Activated T-helper 1 cell treated with anti-CD3 and anti-CD28 coated beads, Interleukin-12 subunit alpha, Interleukin-12 subunit beta, Interleukin-2, Interleukin-4 antibody, amounts not matched to agents 30 ng/mL and 10 ng/mL and 1 ng/mL, durations not matched to agents 14 hours and 24 hours and 36 hours (primary cell): ENCODE data around the gene PCBP4. TPM values are rescaled to one million over a fixed set of nuclear protein-coding genes. Genes with fewer than 3 reads are reported as not detected.

Experiments used
- DNase-seq: peaks from one replicate; pipeline ENCODE4 v3.0.0; 2021; ENCODE audit warnings: low spot score
- H3K27ac Mint-ChIP-seq: one replicate; pipeline ENCODE4 v1.8.0; 2021; ENCODE audit warnings: mild to moderate bottlenecking, mixed read lengths
- H3K27me3 Mint-ChIP-seq: one replicate; pipeline ENCODE4 v1.8.0; 2022; ENCODE audit warnings: mild to moderate bottlenecking, moderate library complexity, mixed read lengths; ENCODE audit not compliant: insufficient read depth
- H3K36me3 Mint-ChIP-seq: one replicate; pipeline ENCODE4 v1.8.0; 2021; ENCODE audit warnings: low read depth, mixed read lengths
- H3K4me1 Mint-ChIP-seq: one replicate; pipeline ENCODE4 v1.8.0; 2021; ENCODE audit warnings: low read depth, mixed read lengths
- H3K4me3 Mint-ChIP-seq: one replicate; pipeline ENCODE4 v1.8.0; 2021; ENCODE audit warnings: mild to moderate bottlenecking, moderate library complexity, mixed read lengths
- H3K9me3 Mint-ChIP-seq: one replicate; pipeline ENCODE4 v1.8.0; 2021; ENCODE audit warnings: mixed read lengths
- intact Hi-C: fragments of 100-400 bp; cut with micrococcal nuclease; formaldehyde crosslinking; loops from one replicate; pipeline ENCODE4 v1.15.1; 2024
- total RNA-seq: library from RNA; stranded (reverse); gene quantifications from 2 replicates; pipeline ENCODE4 v1.2.3, GENCODE V29; 2022

PCBP4 gene
- total RNA-seq = 14.8 and 18.0 TPM in 2 replicates

DNA sequence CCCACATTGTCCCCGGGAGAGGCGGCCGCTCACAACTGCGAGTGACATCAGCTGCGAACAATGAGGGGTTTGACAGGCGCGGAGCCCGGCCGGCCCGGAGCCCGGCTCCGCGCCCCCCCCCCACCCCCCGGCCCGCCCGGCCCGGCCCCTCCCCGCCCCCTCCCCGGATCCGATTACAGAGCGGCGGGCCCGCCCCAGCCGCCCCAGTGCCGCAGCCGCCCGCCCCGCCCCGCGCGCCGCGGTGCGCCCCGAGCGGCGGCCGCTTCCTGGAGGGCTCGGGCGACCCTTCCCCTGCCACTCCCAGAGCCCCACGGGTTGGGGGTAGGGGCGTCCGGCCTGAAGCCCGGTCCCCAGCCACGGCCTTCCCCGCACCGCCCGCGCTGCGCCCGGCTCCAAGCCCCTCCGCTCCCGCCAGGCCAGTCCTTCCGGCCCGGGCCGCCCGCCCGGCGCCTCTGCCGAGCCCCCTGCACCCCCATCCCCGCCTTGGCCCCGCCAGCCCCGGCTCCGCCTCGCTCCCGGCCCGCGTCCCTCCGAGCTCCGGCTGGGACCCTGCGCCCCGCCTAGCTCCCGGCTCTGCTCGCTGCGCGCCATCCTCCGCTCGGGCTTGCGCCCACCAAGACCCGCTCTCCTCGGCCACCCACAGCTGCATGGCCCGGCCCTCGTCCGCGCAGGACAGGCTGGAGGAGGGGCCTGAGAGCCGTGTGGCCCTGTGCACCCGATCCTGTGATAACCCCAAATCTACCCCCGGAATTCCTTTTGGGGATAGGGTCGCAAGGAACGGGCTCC lies at the start of gene PCBP4:
Gene PCBP4 (minus strand): TSS at position 71 of the 786 bp plus-strand sequence. CDS start 6,214 bp downstream, outside the sequence.
- peak; percentile 39 for DNase-seq
- H3K27ac Mint-ChIP-seq = peak within 1 kb of the TSS; percentile 81
- intact Hi-C loops = loop anchor here (1.0 kb wide), 1 partner anchor 25 kb away; the partner anchor contains the start of gene PARP3
- peak within 1 kb of the TSS; percentile 87 for H3K4me3 Mint-ChIP-seq
- peaks cover 4% of the 10 kb centered on the region for H3K27me3 Mint-ChIP-seq
- H3K9me3 Mint-ChIP-seq = no peaks in the 10 kb centered on the region
- H3K4me1 Mint-ChIP-seq = peaks cover 6% of the 10 kb centered on the region
- peaks cover 7% of the 10 kb centered on the region for H3K36me3 Mint-ChIP-seq

DNA sequence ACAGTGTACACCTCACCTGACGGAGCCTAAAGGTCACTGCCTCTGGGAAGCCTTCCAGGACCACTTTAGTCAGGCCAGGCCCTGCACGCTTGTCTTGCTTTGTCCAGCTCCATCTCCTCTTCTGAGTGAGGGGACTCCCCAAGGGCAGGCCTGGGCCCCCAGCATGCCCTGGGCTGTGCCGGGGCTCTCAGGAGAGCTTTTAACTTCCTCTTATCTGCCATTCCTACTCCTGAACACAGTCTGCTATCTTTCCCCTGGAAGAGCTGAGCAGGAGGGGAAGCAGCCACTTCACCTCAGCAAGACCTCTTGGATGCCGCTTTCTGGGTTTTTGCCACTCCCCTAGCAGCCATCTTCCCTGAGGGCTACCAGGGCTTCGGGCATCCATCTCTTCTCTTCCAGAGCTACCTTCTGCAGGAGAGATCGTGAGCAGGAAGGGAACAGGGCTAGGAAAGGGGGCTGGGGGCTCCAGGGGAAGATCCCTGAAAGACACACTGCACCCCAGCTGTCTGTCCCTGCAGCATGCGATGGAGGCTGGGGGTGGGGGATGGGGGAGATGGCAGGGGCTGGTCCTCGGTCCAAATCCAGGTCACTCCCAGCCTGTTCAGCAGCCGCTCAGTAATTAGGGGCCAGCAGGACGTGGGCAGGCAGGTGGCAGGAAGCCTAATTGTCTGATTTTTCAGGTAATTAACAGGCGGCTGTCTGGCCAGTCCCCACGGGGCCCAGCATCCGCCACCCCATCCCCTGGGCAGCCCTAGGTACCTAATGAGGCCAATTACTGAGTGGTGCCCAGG lies 48.4 kb upstream of the PCBP4 start:
- no peak overlapping the region for H3K4me3 Mint-ChIP-seq
- H3K9me3 Mint-ChIP-seq = no peaks in the 10 kb centered on the region
- no peaks in the 10 kb centered on the region for H3K36me3 Mint-ChIP-seq
- no peak overlapping the region for H3K27ac Mint-ChIP-seq
- intact Hi-C loops = no loop called here
- DNase-seq = no peak
- H3K4me1 Mint-ChIP-seq = no peaks in the 10 kb centered on the region
- H3K27me3 Mint-ChIP-seq = peaks cover 3% of the 10 kb centered on the region

DNA sequence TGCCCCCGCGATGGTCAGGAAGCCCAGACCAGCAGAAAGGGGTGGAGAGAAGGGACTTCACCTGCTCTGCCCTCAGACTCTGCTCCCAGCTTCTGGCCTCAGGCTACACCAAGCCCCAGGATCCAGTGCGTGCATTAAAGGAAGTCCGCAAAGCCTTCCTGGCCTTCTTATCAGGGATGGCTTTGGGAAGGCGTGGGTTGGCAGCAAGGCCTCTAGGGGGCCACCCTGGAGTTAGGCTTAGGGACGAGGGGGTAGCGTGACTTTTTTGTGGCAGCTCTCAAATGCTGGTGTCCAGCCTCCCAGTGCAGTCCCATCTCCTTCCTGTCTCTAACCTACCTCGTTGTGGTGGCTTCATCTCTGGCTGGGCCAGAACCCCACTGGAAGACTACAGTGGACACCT lies 47.4 kb upstream of the PCBP4 start:
- Mint-ChIP-seq H3K4me1 (no peaks in the 10 kb centered on the region), H3K27me3 (peaks cover 3% of the 10 kb centered on the region), H3K27ac (no peak overlapping the region), H3K4me3 (no peak overlapping the region), H3K36me3 (no peaks in the 10 kb centered on the region), H3K9me3 (no peaks in the 10 kb centered on the region)
- DNase-seq = no peak
- intact Hi-C loops = no loop called here

DNA sequence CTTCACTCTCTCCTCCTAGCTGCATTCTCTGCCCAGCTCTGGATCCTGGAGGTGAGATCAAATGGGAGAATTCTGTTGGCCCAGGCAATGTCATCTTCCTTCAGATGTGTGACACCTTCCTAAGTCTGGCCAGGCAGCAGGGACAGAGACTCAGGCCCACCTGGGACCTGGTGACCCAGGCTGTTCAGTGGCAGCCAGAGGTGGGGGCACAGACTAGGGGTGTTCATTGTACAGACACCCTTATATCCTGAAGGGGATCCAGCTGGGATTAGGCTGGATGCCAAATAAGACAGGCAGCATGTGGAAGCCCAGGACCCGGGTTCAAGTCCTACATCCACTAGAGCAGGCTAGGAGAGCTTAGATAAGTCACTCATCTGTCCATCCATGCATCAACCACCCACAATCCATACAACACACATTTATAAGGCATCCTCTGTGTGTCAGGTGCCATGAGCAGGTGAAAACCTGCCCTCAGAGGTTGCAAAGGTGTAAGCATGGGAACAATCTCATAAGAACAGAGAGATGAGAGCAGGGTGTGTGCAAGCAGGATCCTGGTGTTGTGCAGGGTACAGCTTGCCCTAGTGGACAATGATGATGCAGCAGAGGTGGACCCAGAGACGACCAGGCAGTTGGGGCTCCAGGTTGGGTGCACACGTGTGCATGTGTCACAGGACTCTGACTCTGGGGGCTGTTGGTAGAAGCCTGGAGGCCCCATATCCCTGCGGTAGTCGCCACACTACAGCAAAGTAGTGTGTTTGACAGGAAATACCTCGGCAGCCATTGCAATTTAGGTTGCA lies 46.7 kb upstream of the PCBP4 start:
- intact Hi-C loops = no loop called here
- Mint-ChIP-seq H3K9me3 (no peaks in the 10 kb centered on the region), H3K4me1 (no peaks in the 10 kb centered on the region), H3K36me3 (no peaks in the 10 kb centered on the region), H3K27ac (no peak overlapping the region), H3K4me3 (no peak overlapping the region), H3K27me3 (peaks cover 3% of the 10 kb centered on the region)
- DNase-seq = no peak

DNA sequence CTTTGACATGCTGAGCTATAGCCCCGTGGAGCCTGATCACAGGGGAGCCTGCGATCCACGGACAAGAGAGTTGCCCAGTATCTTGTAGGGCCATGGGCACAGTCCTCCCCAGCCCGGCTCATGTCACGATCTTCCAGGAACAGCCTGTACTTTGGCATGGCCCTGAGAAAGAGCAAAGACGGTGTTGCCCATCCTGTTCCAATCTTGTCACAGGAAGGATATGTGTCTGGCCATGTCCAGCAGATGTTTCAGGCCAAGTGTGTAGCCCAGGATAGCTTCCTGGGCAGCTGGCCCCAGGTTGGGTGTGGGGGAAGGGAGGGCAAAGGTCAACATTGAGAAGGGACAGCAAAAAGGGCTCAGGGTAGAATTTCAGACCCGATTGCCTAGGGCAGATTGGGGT lies 45.4 kb upstream of the PCBP4 start:
- no peak overlapping the region for H3K4me3 Mint-ChIP-seq
- H3K27me3 Mint-ChIP-seq = peaks cover 3% of the 10 kb centered on the region
- no peak for DNase-seq
- H3K27ac Mint-ChIP-seq = no peak overlapping the region
- intact Hi-C loops = no loop called here
- H3K36me3 Mint-ChIP-seq = no peaks in the 10 kb centered on the region
- H3K4me1 Mint-ChIP-seq = no peaks in the 10 kb centered on the region
- no peaks in the 10 kb centered on the region for H3K9me3 Mint-ChIP-seq

DNA sequence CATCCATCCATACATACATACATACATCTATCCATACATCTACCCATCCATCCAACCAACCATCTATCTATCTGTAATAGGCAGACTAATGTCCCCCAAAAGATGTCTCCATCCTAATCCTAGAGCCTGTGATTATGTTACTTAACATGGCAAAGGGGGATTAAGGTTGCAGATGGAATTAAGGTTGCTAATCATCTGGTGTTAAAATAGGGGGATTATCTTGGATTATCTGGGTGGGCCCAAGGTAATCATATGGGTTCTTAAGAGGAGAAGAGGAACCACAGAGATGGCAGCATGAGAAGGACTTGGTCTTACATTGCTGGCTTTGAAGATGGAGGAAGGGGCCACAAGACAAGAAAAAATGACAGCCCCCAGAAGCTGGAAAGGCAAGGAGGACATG lies 43.2 kb upstream of the PCBP4 start:
- no peaks in the 10 kb centered on the region for H3K36me3 Mint-ChIP-seq
- DNase-seq = no peak
- H3K4me1 Mint-ChIP-seq = no peaks in the 10 kb centered on the region
- H3K4me3 Mint-ChIP-seq = no peak overlapping the region
- intact Hi-C loops = no loop called here
- H3K9me3 Mint-ChIP-seq = no peaks in the 10 kb centered on the region
- H3K27me3 Mint-ChIP-seq = no peaks in the 10 kb centered on the region
- no peak overlapping the region for H3K27ac Mint-ChIP-seq

DNA sequence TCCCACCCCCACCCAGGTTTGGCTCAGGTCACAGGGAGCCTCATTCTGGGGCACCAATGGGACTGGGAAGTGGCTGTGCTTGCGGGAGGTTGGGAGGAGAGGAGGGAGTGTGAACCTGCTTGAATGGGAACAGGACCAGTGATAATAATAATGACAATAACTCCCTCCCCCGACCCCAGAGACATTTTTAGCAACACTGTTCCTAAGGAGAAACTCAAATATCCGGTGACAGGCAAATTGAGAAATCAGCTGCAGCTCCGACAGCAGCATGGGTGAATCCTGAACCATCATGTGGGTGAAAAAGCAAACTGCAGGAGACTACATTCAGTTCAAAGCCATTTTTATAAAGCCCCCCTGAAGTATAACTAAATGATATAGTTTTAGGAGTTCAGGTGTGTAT lies 40.0 kb upstream of the PCBP4 start:
- no peak for DNase-seq
- no peaks in the 10 kb centered on the region for H3K4me1 Mint-ChIP-seq
- intact Hi-C loops = no loop called here
- no peaks in the 10 kb centered on the region for H3K36me3 Mint-ChIP-seq
- no peak overlapping the region for H3K4me3 Mint-ChIP-seq
- H3K27ac Mint-ChIP-seq = no peak overlapping the region
- H3K27me3 Mint-ChIP-seq = no peaks in the 10 kb centered on the region
- no peaks in the 10 kb centered on the region for H3K9me3 Mint-ChIP-seq

DNA sequence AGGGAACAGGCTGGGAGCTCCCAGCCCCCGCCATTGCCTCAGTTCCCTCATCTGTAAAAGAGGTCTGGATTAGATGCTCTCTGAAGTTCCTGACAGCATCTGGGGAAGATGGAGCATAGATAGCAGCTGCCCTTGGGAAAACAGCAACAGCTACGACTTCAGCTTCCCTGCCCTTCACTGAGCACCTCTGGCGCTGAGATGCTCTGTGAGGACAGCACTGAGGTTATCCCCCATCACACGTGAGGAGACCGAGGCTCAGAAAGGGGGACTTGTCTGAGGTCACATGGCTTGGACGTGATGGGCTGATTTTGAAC lies 39.5 kb upstream of the PCBP4 start:
- Mint-ChIP-seq H3K9me3 (no peaks in the 10 kb centered on the region), H3K4me1 (peaks cover 3% of the 10 kb centered on the region), H3K27ac (no peak overlapping the region), H3K27me3 (peaks cover under 1% of the 10 kb centered on the region), H3K36me3 (no peaks in the 10 kb centered on the region), H3K4me3 (no peak overlapping the region)
- intact Hi-C loops = no loop called here
- no peak for DNase-seq

DNA sequence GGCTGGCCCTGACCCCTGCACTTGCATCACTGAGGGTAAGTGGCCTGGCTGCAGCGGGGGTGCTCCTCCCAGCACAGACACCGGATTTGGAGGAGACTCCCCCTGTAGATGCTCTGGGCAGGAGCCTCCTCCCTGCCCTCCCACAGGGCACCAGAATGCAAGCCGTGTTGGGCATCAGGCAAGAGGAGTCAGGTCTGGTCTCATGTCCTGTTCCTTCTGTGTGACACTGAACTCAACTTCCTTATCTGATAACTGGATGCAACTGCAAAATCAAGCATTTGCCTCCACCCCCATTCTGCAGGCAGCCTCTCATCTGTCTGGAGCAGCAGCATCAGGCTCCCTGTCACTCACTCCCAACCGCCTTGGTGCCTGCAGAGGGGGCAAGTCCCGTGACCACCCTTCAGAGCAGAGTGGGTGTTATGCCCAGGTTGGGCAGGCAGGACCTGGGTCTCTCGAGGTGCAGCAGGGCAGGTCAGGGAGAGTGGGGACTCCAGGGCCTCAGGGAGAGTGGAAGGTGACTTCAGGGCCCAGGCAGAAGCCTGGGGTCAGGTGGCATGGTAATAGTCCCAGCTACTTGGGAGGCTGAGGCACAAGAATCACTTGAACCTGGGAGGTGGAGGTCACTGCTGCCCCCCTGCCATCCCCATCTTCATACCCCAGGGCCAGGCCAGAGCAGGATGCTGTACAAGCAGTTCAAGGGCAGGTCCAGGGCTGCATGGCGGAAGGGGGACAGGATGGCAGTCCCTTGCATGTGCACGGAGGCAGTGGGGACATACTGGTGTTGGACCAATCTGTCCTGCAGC lies 39.0 kb upstream of the PCBP4 start:
- no peak overlapping the region for H3K4me3 Mint-ChIP-seq
- intact Hi-C loops = no loop called here

DNA sequence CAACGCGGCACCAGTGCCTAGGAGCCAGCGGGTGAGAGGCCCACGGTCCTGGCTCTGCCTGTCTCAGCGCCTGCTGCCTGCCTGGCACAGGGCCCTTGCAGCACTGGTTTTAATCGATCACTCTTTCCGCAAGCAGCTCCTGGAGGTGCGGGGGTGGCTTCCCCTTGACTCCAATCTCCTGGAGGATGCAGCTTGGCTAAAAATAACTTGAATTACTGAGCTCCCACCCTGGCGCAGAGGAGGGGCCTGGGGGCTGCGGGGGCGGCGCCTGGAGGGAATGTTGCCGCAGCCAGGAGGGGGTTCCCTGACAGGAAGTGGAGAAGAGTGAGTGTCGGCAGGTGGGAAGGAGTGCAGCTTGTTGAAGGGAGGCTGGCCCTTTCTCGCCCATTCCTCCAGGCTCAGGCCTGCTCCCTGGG lies 38.3 kb upstream of the PCBP4 start:
- Mint-ChIP-seq H3K4me1 (peaks cover 7% of the 10 kb centered on the region), H3K9me3 (no peaks in the 10 kb centered on the region), H3K4me3 (no peak overlapping the region), H3K36me3 (no peaks in the 10 kb centered on the region), H3K27me3 (peaks cover 4% of the 10 kb centered on the region), H3K27ac (no peak overlapping the region)
- no peak for DNase-seq
- intact Hi-C loops = no loop called here

More for the DNA sequence above, 39.0 kb upstream of the PCBP4 start:
- Mint-ChIP-seq H3K4me1 (peaks cover 7% of the 10 kb centered on the region), H3K27me3 (peaks cover 4% of the 10 kb centered on the region), H3K36me3 (no peaks in the 10 kb centered on the region), H3K9me3 (no peaks in the 10 kb centered on the region), H3K27ac (no peak overlapping the region)
- DNase-seq = no peak

DNA sequence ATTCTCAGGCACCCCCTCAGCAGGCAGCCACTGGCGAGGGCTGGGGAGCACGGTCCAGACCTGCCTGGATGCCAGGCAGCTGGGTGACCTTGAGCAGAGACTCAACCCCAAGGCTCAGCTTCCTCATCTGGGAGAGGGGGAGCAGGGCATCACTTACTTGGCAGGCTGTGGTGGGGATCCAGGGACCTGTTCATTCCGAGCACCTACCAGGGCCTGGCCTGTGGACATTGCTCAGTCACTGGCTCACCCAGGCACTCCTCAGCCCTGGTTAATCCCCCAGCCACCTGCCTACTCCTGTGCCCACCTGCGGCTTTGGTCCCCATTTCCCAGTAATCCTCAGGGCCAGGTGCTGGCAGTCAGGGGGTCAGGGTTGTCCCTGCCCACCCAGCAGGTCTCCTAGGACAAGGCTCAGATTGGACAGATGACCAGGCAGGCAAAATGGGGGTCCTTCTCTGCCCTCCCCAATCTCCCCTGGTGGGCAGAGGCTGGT lies 37.7 kb upstream of the PCBP4 start:
- Mint-ChIP-seq H3K36me3 (no peaks in the 10 kb centered on the region), H3K27me3 (peaks cover 4% of the 10 kb centered on the region), H3K9me3 (no peaks in the 10 kb centered on the region), H3K4me3 (no peak overlapping the region), H3K4me1 (peaks cover 7% of the 10 kb centered on the region), H3K27ac (no peak overlapping the region)
- intact Hi-C loops = loop anchor here (5.0 kb wide), 1 partner anchor 217 kb away; no protein-coding TSS in a partner anchor
- DNase-seq = no peak

DNA sequence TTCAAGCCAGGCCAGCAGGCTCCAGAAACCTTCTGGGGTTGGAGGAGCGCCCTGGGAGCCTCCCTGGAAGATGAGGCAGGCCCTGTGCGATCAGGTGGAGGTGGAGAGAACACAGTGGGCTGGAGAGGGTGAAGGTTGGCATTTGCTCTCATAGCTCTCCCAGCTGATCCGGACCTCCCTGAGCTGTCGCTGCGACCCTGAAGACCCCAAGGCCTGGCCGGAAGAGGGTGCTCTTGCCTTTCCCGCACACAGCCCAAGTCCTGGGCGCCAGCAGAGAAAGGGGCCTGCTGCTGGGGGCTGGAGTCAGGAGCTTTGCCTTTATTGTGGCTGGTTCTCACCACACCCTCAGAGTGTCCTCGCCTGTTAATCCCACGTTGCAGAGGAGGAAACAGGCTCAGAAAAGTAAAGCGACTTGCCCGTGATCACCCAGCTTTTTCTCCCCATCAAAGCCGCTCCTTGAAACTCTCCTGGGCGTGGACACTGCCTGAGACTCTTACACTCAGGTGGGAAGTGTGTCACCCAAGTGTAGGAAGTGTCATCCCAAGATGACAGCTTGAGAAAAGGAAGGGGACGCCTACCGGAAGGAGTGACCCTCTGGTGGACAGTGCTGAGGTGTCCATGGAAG lies 37.0 kb upstream of the PCBP4 start:
- H3K36me3 Mint-ChIP-seq = no peaks in the 10 kb centered on the region
- peaks cover 7% of the 10 kb centered on the region for H3K4me1 Mint-ChIP-seq
- intact Hi-C loops = loop anchor here (5.0 kb wide), 1 partner anchor 218 kb away; no protein-coding TSS in a partner anchor
- no peak for DNase-seq
- H3K9me3 Mint-ChIP-seq = no peaks in the 10 kb centered on the region
- no peak overlapping the region for H3K4me3 Mint-ChIP-seq
- H3K27ac Mint-ChIP-seq = no peak overlapping the region
- H3K27me3 Mint-ChIP-seq = peaks cover 4% of the 10 kb centered on the region
